WTC11 (cell line): ENCODE data around the gene FOXA1. TPM values are rescaled to one million over a fixed set of nuclear protein-coding genes. Genes with fewer than 3 reads are reported as not detected.

Experiments
- ATAC-seq: fragments of 200-7000 bp; cut with Tn5 transposase; 2 replicates; pipeline ENCODE4 v1.10.0; 2021; ENCODE audit warnings: mild to moderate bottlenecking, moderate library complexity
- CTCF ChIA-PET: fragments of 300-600 bp; sonication (Branson Sonifier 250); formaldehyde crosslinking; loops from one replicate; lab custom pipeline; 2021; ENCODE audit warnings: antibody characterized with exemption; lab: Charles Lee
- POLR2A ChIA-PET: fragments of 350-600 bp; sonication (Branson Sonifier 250); formaldehyde crosslinking; loops from one replicate; lab custom pipeline; 2021; ENCODE audit warnings: antibody characterized with exemption; lab: Charles Lee
- DNase-seq: peaks from one replicate; pipeline ENCODE4 v3.0.0; 2021; ENCODE audit warnings: low spot score
- H3K27ac Mint-ChIP-seq: 2 replicates; pipeline ENCODE4 v1.8.0; 2021; ENCODE audit warnings: mixed read lengths
- H3K27me3 Mint-ChIP-seq: 2 replicates; pipeline ENCODE4 v1.8.0; 2021; ENCODE audit warnings: low read depth, mild to moderate bottlenecking, moderate library complexity, mixed read lengths
- H3K36me3 Mint-ChIP-seq: 2 replicates; pipeline ENCODE4 v1.8.0; 2021; ENCODE audit warnings: mixed read lengths
- H3K4me1 Mint-ChIP-seq: 2 replicates; pipeline ENCODE4 v1.8.0; 2022; ENCODE audit warnings: mixed read lengths
- H3K4me3 Mint-ChIP-seq: 2 replicates; pipeline ENCODE4 v1.8.0; 2021; ENCODE audit warnings: mild to moderate bottlenecking, moderate library complexity, mixed read lengths
- H3K9me3 Mint-ChIP-seq: 2 replicates; pipeline ENCODE4 v1.8.0; 2021; ENCODE audit warnings: mixed read lengths
- CREB1 ChIP-seq: sonication (generic); formaldehyde crosslinking; IDR thresholded peaks from 2 replicates; pipeline ENCODE4 v1.8.0; 2023; ENCODE audit warnings: mild to moderate bottlenecking, missing genetic modification reagents
- NR1H2 ChIP-seq: sonication (generic); formaldehyde crosslinking; IDR thresholded peaks from 2 replicates; pipeline ENCODE4 v1.9.0; 2021; ENCODE audit warnings: mild to moderate bottlenecking, moderate library complexity, missing genetic modification reagents
- RELA ChIP-seq: sonication (generic); formaldehyde crosslinking; IDR thresholded peaks from 2 replicates; pipeline ENCODE4 v1.8.1; 2022; ENCODE audit warnings: missing genetic modification reagents, mild to moderate bottlenecking, borderline replicate concordance
- TEAD4 ChIP-seq: sonication (generic); formaldehyde crosslinking; IDR thresholded peaks from 2 replicates; pipeline ENCODE4 v1.8.0; 2022; ENCODE audit warnings: mild to moderate bottlenecking, missing genetic modification reagents
- total RNA-seq: library from RNA; stranded (reverse); gene quantifications from 3 replicates; pipeline ENCODE4 v1.2.3, GENCODE V29; 2021
- TF ChIP-seq, protein P1 (sequence below): fragments of 250-450 bp; sonication (Bioruptor Pico); IDR thresholded peaks from 2 replicates; pipeline ENCODE4 v1.9.0; 2021; ENCODE audit warnings: moderate library complexity, mild to moderate bottlenecking, inconsistent platforms, borderline replicate concordance
- TF ChIP-seq, protein P2 (sequence below): sonication (generic); formaldehyde crosslinking; conservative IDR thresholded peaks from 2 replicates; pipeline ENCODE4 v1.8.1; 2022; ENCODE audit warnings: mild to moderate bottlenecking, missing genetic modification reagents
- TF ChIP-seq, protein P3 (sequence below): sonication (generic); formaldehyde crosslinking; IDR thresholded peaks from 2 replicates; pipeline ENCODE4 v1.8.1; 2022; ENCODE audit warnings: low read depth, mild to moderate bottlenecking, moderate library complexity, missing genetic modification reagents, borderline replicate concordance
- TF ChIP-seq, protein P4 (sequence below): sonication (generic); formaldehyde crosslinking; IDR thresholded peaks from 2 replicates; pipeline ENCODE4 v1.8.1; 2023; ENCODE audit warnings: mild to moderate bottlenecking, missing genetic modification reagents, moderate library complexity
- TF ChIP-seq, protein P5 (sequence below): sonication (generic); formaldehyde crosslinking; conservative IDR thresholded peaks from 2 replicates; pipeline ENCODE4 v1.8.1; 2023; ENCODE audit warnings: mild to moderate bottlenecking, low read depth, missing genetic modification reagents, moderate library complexity
- TF ChIP-seq, protein P6 (sequence below): sonication (generic); formaldehyde crosslinking; IDR thresholded peaks from 2 replicates; pipeline ENCODE4 v1.8.1; 2023; ENCODE audit warnings: mild to moderate bottlenecking, moderate library complexity, missing genetic modification reagents
- TF ChIP-seq, protein P7 (sequence below): sonication (generic); formaldehyde crosslinking; IDR thresholded peaks from 2 replicates; pipeline ENCODE4 v1.8.0; 2023; ENCODE audit warnings: missing genetic modification reagents, mild to moderate bottlenecking, borderline replicate concordance
- TF ChIP-seq, protein P8 (sequence below): sonication (generic); formaldehyde crosslinking; IDR thresholded peaks from 2 replicates; pipeline ENCODE4 v1.8.1; 2022; ENCODE audit warnings: mild to moderate bottlenecking, moderate library complexity, missing genetic modification reagents

The FOXA1 gene
- total RNA-seq, 1 experiment from 2014 or later, result 0.28 TPM

DNA sequence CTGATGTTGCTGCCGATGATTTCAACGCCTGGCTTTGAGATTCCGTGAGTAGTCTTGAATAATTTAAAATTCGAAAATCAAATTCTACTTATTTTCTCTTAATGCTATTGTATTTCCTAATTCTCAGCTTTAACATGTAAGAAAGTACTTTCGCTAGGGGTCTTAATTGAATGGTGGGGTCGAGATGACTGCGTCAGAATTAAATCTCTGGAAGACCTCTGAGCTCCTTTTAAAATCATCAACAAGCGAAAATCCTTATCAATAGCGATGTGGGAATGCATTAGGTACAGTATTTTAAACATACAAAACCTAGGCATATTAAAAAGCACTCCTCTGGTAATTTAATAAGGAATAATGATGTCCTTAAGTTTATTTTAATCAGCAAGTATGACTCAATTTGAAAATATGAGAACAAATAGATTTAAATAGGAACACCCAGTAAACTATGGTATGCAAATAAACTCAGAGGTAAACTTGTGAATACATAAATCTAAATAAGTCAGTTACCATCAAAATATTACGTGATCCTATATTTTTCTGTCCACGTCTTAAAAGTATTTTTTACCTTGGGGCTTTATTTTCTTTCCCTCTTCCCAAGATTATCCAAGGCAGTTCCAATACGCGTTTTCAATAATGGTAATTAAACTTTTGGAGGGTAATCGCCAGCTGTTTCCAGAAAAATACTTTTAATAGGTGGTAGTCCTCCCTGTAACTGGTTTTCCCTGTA lies 1.4 kb downstream of the FOXA1 start:
- no peak for ATAC-seq
- POLR2A ChIA-PET, result no interaction called here
- TF ChIP-seq, protein P1, sequence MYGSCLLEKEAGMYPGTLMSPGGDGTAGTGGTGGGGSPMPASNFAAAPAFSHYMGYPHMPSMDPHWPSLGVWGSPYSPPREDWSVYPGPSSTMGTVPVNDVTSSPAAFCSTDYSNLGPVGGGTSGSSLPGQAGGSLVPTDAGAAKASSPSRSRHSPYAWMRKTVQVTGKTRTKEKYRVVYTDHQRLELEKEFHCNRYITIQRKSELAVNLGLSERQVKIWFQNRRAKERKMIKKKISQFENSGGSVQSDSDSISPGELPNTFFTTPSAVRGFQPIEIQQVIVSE, result no peak
- TF ChIP-seq, protein P2, sequence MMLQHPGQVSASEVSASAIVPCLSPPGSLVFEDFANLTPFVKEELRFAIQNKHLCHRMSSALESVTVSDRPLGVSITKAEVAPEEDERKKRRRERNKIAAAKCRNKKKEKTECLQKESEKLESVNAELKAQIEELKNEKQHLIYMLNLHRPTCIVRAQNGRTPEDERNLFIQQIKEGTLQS (CRISPR knock-in tag), result no peak
- TF ChIP-seq, protein P3, sequence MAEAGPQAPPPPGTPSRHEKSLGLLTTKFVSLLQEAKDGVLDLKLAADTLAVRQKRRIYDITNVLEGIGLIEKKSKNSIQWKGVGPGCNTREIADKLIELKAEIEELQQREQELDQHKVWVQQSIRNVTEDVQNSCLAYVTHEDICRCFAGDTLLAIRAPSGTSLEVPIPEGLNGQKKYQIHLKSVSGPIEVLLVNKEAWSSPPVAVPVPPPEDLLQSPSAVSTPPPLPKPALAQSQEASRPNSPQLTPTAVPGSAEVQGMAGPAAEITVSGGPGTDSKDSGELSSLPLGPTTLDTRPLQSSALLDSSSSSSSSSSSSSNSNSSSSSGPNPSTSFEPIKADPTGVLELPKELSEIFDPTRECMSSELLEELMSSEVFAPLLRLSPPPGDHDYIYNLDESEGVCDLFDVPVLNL, result no peak
- TF ChIP-seq, protein P4, sequence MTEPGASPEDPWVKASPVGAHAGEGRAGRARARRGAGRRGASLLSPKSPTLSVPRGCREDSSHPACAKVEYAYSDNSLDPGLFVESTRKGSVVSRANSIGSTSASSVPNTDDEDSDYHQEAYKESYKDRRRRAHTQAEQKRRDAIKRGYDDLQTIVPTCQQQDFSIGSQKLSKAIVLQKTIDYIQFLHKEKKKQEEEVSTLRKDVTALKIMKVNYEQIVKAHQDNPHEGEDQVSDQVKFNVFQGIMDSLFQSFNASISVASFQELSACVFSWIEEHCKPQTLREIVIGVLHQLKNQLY (CRISPR knock-in tag), result no peak
- TF ChIP-seq, protein P5, sequence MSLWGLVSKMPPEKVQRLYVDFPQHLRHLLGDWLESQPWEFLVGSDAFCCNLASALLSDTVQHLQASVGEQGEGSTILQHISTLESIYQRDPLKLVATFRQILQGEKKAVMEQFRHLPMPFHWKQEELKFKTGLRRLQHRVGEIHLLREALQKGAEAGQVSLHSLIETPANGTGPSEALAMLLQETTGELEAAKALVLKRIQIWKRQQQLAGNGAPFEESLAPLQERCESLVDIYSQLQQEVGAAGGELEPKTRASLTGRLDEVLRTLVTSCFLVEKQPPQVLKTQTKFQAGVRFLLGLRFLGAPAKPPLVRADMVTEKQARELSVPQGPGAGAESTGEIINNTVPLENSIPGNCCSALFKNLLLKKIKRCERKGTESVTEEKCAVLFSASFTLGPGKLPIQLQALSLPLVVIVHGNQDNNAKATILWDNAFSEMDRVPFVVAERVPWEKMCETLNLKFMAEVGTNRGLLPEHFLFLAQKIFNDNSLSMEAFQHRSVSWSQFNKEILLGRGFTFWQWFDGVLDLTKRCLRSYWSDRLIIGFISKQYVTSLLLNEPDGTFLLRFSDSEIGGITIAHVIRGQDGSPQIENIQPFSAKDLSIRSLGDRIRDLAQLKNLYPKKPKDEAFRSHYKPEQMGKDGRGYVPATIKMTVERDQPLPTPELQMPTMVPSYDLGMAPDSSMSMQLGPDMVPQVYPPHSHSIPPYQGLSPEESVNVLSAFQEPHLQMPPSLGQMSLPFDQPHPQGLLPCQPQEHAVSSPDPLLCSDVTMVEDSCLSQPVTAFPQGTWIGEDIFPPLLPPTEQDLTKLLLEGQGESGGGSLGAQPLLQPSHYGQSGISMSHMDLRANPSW (CRISPR knock-in tag), result no peak
- TF ChIP-seq, protein P6, sequence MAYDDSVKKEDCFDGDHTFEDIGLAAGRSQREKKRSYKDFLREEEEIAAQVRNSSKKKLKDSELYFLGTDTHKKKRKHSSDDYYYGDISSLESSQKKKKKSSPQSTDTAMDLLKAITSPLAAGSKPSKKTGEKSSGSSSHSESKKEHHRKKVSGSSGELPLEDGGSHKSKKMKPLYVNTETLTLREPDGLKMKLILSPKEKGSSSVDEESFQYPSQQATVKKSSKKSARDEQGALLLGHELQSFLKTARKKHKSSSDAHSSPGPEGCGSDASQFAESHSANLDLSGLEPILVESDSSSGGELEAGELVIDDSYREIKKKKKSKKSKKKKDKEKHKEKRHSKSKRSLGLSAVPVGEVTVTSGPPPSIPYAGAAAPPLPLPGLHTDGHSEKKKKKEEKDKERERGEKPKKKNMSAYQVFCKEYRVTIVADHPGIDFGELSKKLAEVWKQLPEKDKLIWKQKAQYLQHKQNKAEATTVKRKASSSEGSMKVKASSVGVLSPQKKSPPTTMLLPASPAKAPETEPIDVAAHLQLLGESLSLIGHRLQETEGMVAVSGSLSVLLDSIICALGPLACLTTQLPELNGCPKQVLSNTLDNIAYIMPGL (CRISPR knock-in tag), result no peak
- TF ChIP-seq RELA (CRISPR knock-in tag) (no peak), TEAD4 (no peak), CREB1 (CRISPR knock-in tag) (no peak)
- TF ChIP-seq, all 79 proteins: peak for 0
- DNase-seq, result no peak
- Mint-ChIP-seq H3K36me3 (no peaks in the 10 kb centered on the region), H3K4me3 (peak overlapping the region; percentile 80), H3K9me3 (no peaks in the 10 kb centered on the region), H3K27ac (no peak overlapping the region), H3K4me1 (peaks cover 56% of the 10 kb centered on the region), H3K27me3 (peaks cover 95% of the 10 kb centered on the region)
- CTCF ChIA-PET, result interaction anchor here (0.7 kb wide), 2 partner anchors 9 to 1069 kb away, joined by 3 to 5 read pairs; no protein-coding TSS in a partner anchor

DNA sequence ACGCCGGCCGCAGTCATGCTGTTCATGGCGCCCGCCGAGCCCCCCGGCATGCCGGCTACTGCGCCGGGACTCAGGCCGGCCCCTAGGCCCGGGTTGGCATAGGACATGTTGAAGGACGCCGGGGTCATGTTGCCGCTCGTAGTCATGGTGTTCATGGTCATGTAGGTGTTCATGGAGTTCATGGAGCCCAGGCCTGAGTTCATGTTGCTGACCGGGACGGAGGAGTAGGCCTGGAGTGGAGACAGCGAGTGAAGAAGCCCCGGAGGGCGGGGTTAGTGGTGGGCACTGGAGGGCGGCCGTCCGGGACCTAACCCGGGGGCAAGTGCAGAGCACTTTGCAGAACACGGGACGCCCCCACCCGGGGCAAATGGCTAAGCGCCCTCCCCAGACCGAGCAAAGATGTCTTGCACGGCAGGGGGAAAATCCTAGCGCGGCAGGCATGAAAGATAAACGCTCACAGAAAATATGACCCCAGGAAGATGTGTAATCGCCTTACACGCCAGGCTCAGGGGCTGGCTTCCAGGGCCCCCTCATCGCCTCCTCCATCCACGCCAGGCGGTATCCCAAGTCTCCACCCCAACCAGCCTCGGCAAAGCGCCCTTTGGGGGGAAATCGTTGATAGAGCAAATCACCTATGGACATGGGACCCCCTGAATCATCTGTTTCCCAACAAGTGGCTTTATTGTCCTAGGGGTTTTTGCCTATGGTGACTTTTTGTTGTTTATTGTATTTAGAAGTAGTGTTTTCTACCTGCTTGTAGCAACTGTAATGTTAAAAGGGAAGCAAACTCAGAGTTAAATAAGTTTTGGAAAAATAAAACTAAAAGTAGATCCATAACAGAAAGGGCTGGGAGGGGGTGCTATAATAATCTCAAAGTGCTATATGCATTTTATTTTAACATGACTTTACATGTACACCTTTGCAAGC lies 2.3 kb downstream of the FOXA1 start:
- no peak overlapping the region for H3K27ac Mint-ChIP-seq
- no peaks in the 10 kb centered on the region for H3K9me3 Mint-ChIP-seq
- ChIA-PET CTCF (interaction anchor here (0.7 to 1.9 kb wide), 10 partner anchors 8 to 1070 kb away, joined by 3 to 14 read pairs (median 6); no protein-coding TSS in a partner anchor), POLR2A (no interaction called here)
- H3K4me3 Mint-ChIP-seq, result peak overlapping the region; percentile 65
- no peaks in the 10 kb centered on the region for H3K36me3 Mint-ChIP-seq
- peaks cover 95% of the 10 kb centered on the region for H3K27me3 Mint-ChIP-seq
- TF ChIP-seq NR1H2 (CRISPR knock-in tag), result no peak
- TF ChIP-seq, protein P4 (CRISPR knock-in tag), result no peak
- TF ChIP-seq, protein P7, sequence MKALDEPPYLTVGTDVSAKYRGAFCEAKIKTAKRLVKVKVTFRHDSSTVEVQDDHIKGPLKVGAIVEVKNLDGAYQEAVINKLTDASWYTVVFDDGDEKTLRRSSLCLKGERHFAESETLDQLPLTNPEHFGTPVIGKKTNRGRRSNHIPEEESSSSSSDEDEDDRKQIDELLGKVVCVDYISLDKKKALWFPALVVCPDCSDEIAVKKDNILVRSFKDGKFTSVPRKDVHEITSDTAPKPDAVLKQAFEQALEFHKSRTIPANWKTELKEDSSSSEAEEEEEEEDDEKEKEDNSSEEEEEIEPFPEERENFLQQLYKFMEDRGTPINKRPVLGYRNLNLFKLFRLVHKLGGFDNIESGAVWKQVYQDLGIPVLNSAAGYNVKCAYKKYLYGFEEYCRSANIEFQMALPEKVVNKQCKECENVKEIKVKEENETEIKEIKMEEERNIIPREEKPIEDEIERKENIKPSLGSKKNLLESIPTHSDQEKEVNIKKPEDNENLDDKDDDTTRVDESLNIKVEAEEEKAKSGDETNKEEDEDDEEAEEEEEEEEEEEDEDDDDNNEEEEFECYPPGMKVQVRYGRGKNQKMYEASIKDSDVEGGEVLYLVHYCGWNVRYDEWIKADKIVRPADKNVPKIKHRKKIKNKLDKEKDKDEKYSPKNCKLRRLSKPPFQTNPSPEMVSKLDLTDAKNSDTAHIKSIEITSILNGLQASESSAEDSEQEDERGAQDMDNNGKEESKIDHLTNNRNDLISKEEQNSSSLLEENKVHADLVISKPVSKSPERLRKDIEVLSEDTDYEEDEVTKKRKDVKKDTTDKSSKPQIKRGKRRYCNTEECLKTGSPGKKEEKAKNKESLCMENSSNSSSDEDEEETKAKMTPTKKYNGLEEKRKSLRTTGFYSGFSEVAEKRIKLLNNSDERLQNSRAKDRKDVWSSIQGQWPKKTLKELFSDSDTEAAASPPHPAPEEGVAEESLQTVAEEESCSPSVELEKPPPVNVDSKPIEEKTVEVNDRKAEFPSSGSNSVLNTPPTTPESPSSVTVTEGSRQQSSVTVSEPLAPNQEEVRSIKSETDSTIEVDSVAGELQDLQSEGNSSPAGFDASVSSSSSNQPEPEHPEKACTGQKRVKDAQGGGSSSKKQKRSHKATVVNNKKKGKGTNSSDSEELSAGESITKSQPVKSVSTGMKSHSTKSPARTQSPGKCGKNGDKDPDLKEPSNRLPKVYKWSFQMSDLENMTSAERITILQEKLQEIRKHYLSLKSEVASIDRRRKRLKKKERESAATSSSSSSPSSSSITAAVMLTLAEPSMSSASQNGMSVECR (CRISPR knock-in tag), result no peak
- TF ChIP-seq, protein P8, sequence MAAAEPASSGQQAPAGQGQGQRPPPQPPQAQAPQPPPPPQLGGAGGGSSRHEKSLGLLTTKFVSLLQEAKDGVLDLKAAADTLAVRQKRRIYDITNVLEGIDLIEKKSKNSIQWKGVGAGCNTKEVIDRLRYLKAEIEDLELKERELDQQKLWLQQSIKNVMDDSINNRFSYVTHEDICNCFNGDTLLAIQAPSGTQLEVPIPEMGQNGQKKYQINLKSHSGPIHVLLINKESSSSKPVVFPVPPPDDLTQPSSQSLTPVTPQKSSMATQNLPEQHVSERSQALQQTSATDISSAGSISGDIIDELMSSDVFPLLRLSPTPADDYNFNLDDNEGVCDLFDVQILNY, result no peak
- ATAC-seq (no peak), DNase-seq (peak; percentile 25)
- H3K4me1 Mint-ChIP-seq, result peaks cover 57% of the 10 kb centered on the region
